Measurements from ENCODE around the gene CLPTM1.
"Not testable (repeated sequence)": the region's sequence is repeated elsewhere in the genome, so short reads cannot be mapped to it uniquely, and the experiment has no call there.

CLPTM1 gene

DNA sequence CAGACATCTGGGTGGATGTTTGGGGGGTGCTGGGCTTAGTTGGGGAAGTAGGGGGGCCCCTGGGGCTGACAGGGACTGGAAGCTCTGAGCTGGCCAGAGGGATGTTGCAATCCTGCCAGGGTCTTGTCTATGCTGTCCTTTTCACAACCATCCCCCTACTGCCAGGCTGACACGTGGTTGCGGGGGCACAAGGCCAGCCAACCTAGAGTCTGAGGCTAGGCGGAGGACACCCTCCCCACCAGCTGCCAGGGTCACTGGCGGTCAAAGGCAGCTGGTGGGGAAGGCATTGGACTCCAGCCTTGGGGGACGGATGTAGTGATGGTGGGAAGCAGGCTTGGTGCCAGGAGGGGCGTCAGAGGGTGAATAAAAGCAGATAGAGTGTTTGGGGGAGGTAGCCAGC is 42.3 kb upstream of the CLPTM1 start:
- H3K27ac ChIP-seq, result no peak overlapping the region
- TF ChIP-seq ZFX (IDR thresholded peaks at IDR 0.05; ENCODE audit: borderline replicate concordance), result no peak
- TF ChIP-seq, protein P1, sequence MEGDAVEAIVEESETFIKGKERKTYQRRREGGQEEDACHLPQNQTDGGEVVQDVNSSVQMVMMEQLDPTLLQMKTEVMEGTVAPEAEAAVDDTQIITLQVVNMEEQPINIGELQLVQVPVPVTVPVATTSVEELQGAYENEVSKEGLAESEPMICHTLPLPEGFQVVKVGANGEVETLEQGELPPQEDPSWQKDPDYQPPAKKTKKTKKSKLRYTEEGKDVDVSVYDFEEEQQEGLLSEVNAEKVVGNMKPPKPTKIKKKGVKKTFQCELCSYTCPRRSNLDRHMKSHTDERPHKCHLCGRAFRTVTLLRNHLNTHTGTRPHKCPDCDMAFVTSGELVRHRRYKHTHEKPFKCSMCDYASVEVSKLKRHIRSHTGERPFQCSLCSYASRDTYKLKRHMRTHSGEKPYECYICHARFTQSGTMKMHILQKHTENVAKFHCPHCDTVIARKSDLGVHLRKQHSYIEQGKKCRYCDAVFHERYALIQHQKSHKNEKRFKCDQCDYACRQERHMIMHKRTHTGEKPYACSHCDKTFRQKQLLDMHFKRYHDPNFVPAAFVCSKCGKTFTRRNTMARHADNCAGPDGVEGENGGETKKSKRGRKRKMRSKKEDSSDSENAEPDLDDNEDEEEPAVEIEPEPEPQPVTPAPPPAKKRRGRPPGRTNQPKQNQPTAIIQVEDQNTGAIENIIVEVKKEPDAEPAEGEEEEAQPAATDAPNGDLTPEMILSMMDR (IDR thresholded peaks at IDR 0.05), result no peak

DNA sequence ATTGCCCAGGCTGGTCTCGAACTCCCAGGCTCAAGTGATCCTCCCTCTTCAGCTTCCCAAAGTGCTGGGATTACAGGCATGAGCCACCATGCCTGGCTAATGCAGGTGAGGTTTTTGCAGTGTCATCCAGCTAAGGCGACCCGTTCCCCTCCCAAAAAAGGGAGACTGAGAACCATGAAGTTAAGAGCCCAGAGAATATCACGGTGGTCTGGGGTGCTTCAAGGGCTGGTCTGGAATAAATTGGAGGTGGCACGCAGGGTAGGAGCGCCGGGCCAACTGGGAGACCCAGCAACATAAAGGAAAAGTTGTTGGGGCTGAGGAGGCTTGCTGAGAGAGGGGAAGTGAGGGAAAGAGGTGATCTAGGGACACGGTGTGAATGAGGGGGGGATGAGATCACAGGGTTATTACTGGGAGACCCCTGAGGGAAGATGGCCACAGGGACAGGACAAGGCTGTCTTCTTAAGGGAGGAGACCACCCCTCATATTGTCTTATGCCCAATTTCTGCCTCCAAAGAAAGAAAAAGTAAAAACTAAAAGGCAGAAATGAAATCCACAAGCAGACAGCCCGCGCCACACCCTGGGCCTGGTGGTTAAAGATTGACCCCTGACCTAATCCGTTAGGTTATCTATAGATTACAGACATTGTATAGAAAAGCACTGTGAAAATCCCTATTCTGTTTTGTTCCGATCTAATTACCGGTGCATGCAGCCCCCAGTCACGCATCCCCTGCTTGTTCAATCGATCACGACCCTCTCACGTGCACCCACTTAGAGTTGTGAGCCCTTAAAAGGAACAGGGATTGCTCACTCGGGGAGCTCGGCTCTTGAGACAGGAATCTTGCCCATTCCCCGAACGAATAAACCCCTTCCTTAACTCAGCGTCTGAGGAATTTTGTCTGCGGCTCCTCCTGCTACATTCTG is 41.4 kb upstream of the CLPTM1 start:
- H3K27ac ChIP-seq, result peak overlapping the region; percentile 67; the same call in 1 of the 2 replicates

DNA sequence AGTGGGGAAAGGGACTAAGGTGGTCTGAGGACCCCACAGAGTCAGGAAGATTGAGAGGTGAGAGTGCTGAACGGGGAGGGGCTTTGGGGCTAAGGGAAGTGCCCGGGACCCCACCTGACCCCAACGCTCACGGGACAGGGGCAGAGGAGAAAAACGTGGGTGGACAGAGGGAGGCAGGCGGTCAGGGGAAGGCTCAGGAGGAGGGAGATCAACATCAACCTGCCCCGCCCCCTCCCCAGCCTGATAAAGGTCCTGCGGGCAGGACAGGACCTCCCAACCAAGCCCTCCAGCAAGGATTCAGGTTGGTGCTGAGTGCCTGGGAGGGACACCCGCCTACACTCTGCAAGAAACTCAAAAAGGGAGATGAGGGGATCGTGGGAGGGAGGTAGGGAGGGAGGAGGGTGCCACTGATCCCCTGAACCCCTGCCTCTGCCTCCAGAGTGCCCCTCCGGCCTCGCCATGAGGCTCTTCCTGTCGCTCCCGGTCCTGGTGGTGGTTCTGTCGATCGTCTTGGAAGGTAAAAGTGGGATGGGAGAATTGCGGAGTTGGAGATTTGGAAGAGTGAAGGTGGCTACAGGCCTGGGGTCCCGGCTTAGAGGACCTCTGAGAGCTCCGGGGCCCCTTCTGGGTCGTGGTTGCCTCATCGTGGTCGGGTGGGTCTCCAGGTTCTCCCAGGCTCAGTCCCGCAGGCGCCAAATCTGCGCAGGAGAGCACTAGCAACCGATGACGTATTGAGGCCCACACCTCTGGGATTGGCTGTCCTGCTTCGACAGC is 40.6 kb upstream of the CLPTM1 start, which contains the start of gene APOC1:
Gene APOC1 (plus strand): TSS at position 176 of the 774 bp plus-strand sequence. CDS start 284 bp downstream, at position 460.
- peak within 1 kb of the TSS; percentile 67 for H3K27ac ChIP-seq

DNA sequence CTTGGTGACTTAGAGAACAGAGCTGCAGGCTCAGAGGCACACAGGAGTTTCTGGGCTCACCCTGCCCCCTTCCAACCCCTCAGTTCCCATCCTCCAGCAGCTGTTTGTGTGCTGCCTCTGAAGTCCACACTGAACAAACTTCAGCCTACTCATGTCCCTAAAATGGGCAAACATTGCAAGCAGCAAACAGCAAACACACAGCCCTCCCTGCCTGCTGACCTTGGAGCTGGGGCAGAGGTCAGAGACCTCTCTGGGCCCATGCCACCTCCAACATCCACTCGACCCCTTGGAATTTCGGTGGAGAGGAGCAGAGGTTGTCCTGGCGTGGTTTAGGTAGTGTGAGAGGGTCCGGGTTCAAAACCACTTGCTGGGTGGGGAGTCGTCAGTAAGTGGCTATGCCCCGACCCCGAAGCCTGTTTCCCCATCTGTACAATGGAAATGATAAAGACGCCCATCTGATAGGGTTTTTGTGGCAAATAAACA is 30.9 kb upstream of the CLPTM1 start:
- TF ChIP-seq ZFX (IDR thresholded peaks at IDR 0.05; ENCODE audit: borderline replicate concordance), result no peak
- TF ChIP-seq, protein P1 (IDR thresholded peaks at IDR 0.05), result no peak
- no peak overlapping the region for H3K27ac ChIP-seq

DNA sequence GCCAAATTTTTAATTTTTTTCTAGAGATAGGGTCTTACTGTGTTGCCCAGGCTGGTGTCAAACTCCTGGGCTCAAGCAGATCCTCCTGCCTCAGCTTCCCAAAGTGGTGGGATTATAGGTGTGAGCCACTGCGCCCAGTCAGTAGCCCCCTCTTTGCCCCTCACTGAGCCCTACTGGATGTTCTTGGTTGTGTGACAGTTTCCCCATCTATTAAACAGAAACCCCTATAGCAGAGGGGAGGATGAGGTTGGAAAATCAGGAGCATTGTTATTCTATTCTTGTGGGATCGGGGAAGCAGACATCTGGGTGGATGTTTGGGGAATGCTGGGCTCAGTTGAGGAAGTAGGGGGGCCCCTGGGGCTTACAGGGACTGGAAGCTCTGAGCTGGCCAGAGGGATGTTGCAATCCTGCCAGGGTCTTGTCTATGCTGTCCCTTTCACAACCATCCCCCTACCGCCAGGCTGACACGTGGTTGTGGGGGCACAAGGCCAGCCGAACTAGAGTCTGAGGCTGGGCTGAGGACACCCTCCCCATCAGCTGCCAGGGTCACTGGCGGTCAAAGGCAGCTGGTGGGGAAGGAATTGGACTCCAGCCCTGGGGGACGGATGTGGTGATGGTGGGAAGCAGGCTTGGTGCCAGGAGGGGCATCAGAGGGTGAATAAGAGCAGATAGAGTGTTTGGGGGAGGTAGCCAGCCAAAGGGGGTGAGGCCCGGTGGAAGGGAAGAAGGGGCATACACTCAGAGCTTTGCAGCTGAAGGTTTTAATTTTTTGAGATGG is 29.9 kb upstream of the CLPTM1 start:
- TF ChIP-seq ZFX (IDR thresholded peaks at IDR 0.05; ENCODE audit: borderline replicate concordance), result no peak
- TF ChIP-seq, protein P1 (IDR thresholded peaks at IDR 0.05), result no peak
- no peak overlapping the region for H3K27ac ChIP-seq

DNA sequence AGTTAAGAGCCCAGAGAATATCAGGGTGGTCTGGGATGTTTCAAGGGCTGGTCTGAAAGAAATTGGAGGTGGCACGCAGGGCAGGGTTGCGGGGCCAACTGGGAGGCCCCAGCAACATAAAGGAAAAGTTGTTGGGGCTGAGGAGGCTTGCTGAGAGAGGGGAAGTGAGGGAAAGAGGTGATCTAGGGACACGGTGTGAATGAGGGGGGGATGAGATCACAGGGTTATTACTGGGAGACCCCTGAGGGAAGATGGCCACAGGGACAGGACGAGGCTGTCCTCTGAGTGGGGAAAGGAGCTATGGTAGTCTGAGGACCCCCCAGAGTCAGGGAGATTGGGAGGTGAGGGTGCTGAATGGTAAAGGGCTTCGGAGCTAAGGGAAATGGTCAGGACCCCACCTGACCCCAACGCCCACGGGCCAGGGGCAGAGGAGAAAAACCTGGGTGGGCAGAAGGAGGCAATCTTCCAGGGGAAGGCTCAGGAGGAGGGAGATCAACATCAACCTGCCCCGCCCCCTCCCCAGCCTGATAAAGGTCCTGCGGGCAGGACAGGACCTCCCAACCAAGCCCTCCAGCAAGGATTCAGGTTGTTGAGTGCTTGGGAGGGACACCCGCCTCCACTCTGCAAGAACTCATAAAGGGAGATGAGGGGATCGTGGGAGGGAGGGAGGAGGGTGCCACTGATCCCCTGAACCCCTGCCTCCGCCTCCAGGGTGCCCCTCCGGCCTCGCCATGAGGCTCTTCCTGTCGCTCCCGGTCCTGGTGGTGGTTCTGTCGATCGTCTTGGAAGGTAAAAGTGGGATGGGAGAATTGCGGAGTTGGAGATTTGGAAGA is 28.7 kb upstream of the CLPTM1 start:
- H3K27ac ChIP-seq, result not testable (repeated sequence)

DNA sequence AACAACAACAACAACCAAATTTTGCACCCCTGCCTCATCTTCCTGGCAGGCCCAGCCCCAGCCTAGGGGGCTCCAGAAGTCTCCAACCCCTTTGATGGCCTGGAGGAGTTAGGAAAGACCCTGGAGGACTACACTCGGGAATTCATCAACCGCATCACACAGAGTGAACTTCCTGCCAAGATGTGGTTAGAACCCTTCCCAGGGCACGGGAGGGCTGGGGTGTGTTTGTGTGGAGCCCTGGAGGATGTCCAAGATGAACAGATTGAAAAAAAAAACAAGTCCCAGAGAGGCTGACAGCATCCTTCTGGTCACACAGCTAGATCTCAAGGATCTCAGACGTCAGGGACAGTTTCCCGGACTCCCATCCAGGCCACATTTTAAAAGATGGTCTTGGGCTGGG is 27.4 kb upstream of the CLPTM1 start:
- H3K27ac ChIP-seq, result no peak overlapping the region
- TF ChIP-seq, protein P1 (IDR thresholded peaks at IDR 0.05), result no peak
- TF ChIP-seq ZFX (IDR thresholded peaks at IDR 0.05; ENCODE audit: borderline replicate concordance), result no peak

DNA sequence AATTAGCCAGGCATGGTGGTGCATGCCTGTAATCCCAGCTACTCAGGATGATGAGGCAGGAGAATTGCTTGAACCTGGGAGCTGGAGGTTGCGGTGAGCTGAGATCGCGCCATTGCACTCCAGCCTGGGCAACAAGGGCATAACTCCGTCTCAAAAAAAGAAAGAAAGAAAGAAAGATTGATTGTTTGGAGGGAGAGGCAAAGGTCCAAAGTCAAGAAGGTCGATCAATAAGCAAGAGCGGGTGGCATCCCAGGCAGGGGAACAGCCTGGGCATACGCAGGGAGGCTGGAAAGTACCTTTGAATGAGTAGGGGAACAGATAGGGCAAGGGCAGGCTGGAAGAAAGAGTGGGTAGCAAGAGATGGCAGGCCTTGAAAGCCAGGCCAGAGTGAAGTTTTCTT is 25.1 kb upstream of the CLPTM1 start:
- TF ChIP-seq ZFX (IDR thresholded peaks at IDR 0.05; ENCODE audit: borderline replicate concordance), result no peak
- TF ChIP-seq, protein P1 (IDR thresholded peaks at IDR 0.05), result no peak
- H3K27ac ChIP-seq, result no peak overlapping the region
